ENCODE results near the gene DOK3.

DNA sequence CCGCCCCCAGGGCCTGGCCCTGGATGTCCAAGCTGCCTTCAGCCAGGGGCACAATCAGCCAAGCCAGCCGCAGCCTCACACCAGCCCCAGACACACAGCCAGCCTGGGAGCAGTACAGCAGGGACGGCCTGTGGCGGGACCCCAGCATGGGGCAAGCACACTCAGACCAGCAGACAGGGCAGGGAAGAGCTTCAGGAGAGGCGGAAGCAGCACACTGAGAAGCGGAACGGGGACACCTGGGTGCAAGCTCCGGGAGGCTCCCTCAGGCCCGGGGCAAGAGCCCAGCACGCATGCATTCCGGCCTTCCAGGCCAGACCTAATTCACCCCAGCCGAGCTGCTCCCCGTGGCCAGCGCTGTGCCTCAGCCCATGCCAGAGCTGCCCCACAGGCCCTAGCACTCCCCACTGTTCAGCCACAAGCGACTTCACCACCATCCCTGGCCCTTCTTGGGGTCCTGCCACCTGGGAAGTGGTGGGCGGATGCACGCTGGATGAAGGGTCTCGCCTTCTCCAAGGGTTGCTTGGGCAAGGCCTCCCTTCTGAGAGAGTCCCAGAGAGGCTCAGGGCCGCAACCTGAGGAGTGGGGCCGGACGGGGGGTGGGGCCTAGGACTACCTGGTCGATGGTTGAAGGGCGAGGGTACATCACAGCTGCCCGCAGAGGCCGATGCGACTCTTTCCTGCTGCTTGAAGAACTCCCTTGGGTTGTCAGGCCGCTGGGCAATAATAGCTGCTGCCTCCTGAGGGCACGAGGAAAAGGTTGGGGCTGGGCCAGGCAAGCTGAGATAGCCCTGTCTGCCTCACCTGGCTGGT lies 49.6 kb downstream of the DOK3 start:
- TF ChIP-seq, protein P1, sequence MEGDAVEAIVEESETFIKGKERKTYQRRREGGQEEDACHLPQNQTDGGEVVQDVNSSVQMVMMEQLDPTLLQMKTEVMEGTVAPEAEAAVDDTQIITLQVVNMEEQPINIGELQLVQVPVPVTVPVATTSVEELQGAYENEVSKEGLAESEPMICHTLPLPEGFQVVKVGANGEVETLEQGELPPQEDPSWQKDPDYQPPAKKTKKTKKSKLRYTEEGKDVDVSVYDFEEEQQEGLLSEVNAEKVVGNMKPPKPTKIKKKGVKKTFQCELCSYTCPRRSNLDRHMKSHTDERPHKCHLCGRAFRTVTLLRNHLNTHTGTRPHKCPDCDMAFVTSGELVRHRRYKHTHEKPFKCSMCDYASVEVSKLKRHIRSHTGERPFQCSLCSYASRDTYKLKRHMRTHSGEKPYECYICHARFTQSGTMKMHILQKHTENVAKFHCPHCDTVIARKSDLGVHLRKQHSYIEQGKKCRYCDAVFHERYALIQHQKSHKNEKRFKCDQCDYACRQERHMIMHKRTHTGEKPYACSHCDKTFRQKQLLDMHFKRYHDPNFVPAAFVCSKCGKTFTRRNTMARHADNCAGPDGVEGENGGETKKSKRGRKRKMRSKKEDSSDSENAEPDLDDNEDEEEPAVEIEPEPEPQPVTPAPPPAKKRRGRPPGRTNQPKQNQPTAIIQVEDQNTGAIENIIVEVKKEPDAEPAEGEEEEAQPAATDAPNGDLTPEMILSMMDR (IDR thresholded peaks at IDR 0.05; ENCODE audit: poor library complexity, severe bottlenecking) = no peak
- no peak for TF ChIP-seq POLR2AphosphoS5 (IDR thresholded peaks at IDR 0.05)
- TF ChIP-seq SMC3 (conservative IDR thresholded peaks at IDR 0.05; ENCODE audit: poor library complexity) = no peak

All from neural cell (in vitro differentiated cells).